NOMO-1 treated with DMSO at 0.1 percent for 48 hours (cell line): ENCODE measurements around the gene DDX18.
"Not testable (repeated sequence)": the region's sequence is repeated elsewhere in the genome, so short reads cannot be mapped to it uniquely, and the experiment has no call there.

Experiments
- DNase-seq: peaks from one replicate; lab custom pipeline; 2025; ENCODE audit not compliant: unreplicated experiment; lab: John Stamatoyannopoulos, UW

The DDX18 gene

DNA sequence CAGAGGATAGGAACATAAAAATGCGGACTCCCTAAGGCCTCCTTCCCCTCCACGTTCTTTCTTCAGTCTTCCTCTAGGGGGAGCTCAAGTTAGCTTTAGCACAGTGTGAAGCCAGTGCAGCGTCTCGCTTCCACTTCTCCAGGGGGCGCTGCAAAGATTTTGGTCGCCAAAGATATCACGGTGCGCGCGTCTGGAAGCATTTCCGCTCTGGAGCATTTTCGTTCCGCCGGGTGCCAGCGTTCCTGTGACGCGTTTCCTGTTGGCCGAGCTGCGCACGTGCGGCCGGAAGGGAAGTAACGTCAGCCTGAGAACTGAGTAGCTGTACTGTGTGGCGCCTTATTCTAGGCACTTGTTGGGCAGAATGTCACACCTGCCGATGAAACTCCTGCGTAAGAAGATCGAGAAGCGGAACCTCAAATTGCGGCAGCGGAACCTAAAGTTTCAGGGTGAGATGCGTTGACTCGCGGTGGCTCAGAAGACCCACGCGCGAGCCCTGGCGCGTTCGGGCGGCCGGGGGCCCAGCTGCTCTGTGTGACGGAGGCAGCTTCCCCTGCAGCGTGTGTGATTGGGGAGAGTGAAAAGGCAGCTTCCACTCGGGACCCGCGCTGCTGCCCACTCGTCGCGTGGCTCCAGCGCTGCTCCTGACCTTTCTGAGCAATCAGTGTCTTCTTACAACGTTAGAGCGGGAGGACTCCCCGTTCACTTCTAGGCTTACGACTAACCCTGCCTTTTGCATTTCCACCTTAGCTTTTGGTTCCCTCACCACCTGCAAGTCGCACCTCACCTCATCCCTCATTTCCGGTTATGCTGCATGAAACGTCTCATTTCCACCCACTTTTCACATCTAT, at the start of gene DDX18:
Gene DDX18 (plus strand): TSS at position 275 of the 848 bp plus-strand sequence. CDS start 87 bp downstream, at position 362.
- peak; percentile 98 for DNase-seq

DNA sequence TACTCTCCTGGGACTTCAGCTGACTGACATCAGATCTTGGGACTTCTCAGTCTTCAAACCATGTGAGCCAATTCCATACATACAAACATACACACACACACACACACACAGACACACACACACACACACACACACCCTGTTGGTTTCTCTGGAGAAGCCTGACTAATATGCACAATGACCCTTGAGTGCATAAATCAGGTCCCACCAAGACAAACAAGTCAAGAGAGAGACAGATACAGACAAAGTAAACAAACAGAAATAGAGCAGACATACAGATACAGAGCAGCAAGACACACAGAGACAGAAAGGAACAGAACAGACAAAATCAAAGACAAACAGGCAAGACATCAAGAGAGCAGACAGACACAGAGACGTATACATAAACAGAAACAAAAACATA, 43.8 kb upstream of the DDX18 start:
- DNase-seq = no peak

DNA sequence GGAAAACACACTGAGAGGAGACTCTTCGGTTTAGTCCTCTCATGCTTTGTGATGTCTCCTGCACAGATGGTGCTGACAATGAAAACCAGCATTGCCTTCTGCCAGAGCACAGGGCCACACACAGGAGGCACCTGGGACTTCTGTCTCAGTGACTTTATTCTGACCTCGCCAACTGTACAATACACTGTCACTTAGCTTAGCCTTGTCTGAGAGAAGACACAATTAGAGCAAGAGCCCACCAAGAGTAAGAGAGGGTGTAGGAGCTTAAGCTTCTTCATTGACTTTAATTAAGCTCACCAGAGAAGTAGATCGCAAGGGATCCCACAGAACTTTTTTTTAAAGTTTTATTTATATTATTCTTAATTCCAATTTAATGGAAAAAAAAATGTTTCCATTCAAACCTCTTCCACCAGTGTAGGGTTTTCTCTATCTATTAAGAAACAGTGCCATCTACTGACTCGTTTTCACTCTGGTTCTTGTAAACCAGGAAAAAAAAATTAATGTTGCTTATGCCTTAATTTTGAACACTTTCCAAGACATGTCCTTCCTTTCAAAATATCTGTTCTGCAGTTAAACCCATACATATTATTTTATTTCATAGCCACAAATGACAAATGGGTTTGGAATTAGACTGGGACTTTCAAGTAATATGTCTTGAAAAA, 42.4 kb upstream of the DDX18 start:
- DNase-seq = no peak

DNA sequence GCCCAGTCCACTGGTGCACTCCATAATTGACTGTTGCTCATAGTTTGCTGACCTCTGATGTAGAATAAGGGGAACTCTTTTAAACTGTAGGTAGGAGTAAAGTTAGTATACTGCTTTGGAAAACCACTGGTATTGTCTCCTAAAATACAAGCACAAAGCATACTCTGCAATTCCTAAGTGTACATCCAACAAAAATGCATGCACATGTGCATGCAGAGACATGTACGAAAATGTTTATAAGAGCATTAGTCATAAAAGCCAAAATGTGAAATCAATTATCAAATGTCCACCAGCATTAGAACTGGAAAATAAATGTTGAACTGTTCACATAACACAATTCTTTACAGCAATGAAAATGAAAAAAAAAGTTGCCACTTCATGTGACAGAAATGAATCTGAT, 39.8 kb upstream of the DDX18 start:
- no peak for DNase-seq

DNA sequence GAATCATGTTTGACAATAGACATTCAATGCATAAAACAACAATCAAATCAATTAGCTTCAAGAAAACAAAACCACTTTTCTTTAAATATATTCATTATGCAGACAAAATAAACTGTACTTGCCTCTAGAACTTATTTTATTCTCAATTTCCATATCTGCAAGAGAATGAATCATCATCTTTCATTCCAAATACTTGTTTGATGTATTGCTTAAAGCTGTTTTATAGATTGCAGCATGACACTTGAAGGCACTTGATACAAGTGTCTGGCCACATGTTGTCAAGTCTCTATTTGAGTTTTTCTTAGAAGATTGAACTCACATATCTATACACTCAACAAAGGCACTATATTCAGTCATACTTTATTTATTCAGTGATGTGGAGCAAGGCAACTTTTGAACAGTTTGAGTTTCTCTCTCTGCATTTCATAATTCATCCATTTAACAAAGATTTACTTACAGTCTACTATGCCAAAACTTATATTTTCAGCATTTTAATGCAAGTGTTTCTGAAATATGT, 38.7 kb upstream of the DDX18 start:
- no peak for DNase-seq

DNA sequence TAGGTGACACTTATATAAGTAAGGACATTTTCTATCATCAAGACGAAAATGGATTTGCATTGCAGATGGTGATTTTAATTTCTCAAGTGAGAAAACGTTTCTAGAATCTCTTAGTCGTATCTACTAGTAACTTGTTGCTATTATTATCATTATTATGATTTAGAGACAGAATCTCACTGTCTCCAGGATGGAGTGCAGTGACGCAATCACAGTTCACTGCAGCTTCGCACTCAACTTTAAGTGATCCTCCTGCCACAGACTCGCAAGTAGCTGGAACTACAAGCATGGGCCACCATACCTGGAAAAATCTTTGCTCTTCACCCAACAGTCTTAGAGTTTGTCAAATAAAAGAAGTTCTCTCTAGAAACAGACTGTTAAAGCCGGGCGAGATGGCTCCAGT, 37.6 kb upstream of the DDX18 start:
- DNase-seq = no peak

DNA sequence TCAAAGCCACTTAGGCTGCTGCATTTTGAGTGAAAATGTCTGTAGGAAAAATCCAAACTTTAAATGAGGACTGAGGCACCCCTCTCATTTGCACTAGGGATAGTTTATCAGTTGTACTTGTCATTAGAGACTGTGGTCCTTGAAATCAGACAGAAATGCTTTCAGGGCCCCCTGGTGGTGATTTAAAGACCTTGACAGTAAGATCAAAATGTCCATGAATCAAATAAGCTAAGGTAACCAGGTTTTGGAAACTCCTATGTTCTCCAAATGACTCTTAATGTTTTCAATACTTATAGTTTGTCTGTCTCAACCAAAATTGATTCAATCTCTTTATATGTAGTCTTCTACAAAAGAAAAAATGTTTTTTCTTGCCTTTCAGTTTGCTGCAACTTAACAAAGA, 28.8 kb upstream of the DDX18 start:
- DNase-seq = peak; percentile 12

DNA sequence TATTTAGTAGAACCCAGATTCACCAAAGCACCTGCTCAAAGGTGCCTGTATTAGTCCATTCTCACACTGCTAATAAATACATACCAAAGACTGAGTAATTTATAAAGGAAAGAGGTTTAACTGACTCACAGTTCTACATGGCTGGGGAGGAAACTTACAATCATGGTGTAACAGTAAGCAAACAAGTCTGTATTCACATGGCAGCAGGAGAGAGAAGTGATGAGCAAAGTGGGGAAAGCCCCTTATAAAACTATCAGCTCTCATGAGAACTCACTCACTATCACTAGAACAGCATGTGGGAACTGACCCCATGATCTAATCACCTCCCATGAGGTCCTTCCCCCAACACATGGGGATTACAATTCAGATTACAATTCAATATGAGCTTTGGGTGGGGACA, 28.0 kb upstream of the DDX18 start:
- no peak for DNase-seq

DNA sequence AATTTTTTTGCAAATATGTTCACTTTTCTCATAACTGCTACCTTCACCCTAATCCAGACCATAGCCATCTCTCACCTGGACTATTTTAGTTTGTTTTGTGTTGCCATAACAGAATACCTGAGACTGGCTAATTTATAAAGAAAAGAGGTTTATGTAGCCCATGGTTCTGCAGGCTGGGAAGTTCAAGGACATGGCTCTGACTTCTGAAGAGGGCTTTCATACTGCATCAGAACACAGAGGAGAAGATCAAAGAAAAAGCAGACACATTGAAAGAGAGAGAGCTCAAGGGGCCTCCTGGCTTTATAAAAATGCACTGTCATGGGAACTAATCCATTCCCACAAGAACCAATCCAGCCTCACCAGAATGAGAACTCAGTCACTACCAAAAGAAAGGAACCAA, 25.0 kb upstream of the DDX18 start:
- no peak for DNase-seq

DNA sequence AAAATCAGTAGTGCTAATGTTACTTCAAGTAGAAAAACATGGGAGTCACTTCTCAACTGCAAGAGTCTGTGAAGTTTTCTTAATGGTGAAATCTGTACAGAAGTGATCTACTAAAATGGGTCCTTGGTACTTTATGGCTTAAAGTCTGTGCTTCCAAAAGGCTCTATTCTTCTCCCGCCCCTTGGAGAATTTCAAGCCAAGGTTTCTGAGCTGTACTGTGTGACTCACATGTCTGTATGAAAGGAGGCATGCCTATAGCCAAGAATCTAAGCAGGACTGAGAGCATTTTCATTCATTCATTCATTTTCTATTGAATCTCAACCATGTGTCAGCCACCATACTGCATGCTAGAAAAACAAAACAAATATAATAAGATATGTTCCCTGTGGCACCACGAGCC, 19.8 kb upstream of the DDX18 start:
- no peak for DNase-seq

DNA sequence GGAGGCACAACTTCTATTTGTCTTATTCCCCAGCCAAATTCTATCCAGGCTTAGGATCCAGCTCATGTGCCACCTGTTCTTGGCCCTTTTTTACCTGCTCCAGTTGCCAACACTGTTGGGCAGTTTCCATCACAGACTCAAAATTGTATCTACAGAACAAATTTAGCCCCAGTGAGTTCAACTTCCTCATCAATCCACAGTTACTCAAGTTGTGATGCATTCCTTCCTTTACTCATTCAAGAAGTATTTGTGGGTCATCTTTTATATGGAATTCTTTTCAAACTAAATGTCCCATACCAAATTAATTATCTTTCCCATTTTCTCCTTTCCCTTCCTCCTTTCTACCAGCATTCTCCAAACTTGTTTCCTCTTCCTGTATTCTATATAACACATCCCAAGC, 12.7 kb upstream of the DDX18 start:
- DNase-seq = no peak

DNA sequence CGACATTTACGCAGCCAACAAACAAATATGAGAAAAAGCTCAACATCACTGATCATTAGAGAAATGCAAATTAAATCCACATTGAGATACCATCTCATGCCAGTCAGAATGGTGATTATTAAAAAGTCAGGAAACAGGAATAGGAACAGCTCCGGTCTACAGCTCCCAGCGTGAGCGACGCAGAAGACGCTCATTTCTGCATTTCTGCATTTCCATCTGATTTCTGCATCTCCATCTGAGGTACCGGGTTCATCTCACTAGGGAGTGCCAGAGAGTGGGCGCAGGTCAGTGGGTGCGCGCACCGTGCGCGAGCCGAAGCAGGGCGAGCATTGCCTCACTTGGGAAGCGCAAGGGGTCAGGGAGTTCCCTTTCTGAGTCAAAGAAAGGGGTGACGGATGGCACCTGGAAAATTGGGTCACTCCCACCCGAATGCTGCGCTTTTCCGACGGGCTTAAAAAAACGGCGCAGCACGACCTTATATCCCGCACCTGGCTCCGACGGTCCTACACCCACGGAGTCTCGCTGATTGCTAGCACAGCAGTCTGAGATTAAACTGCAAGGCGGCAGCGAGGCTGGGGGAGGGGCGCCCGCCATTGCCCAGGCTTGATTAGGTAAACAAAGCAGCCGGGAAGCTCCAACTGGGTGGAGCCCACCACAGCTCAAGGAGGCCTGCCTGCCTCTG, 10.7 kb upstream of the DDX18 start:
- not testable (repeated sequence) for DNase-seq

DNA sequence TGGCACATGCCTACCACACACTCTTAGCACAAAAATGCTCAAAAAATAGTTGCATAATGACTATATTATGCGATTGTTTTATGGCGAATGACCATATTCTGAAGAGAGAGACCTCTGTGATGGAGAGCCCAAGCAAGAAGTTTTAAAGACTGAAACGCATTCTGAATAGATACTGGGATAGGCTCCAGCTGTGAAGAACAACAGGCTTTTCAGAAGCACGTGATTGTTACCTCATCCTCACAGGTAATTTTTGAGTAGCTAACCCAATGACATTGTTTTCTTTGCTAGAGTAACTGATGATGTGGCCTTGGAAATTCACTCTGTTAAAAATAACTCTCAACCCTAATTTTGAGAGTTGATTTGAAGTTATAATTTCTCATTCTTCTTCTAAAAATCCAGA, 2.0 kb upstream of the DDX18 start:
- no peak for DNase-seq

DNA sequence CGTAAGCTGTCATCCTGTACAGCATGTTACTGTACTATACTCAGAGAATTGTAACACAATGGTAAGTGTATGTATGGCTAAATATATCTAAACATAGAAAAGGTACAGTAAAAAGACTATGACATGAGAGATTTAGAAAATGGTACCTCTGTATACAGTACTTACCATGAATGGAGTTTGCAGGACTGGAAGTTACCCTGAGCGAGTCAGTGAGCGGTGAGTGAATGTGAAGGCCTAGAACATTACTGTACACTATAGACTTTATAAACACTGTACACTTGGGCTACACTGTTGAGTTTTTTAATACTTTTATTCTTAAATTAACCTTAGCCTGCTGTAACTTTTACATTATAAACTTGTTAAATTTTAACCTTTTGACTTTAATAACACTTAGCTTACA, 1.5 kb downstream of the DDX18 start:
- DNase-seq = no peak

DNA sequence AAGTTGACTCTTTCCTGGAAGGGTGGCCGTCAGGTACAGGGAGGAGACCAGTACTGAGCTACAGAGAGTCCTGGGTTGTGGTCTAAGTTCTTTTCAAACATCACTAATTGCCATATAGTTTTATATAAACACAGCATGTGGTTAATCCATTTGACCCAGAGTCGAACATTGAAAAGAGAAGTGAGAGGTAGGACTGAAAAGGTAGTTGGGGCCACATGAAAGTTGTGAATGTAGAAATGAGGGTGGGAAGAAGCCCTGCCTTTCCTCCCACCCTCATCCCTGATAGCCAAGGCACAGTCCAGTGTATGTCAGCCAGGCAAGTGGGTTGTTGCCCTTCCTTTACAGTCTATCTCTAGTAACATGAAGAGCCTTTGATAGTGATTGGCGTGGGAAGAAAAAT, 4.4 kb downstream of the DDX18 start:
- DNase-seq = no peak

DNA sequence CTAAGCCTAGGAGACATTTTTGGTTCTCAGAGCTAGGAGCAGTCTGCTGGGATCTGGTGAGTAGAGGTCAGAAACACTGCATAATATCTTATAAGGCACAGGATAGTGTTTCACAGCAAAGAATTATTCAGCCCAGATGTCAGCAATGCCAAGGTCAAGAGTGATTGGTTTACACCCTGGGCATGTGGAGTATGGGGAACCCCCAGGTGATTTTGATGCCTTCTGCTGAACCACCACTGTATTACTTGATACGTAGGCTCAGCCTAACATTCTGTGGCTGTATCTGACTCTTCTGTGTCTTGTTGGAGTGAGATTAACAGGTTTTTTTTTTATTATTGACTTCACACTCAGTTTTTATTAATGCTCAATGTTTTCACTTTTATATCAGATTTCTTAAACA, 6.0 kb downstream of the DDX18 start:
- no peak for DNase-seq

DNA sequence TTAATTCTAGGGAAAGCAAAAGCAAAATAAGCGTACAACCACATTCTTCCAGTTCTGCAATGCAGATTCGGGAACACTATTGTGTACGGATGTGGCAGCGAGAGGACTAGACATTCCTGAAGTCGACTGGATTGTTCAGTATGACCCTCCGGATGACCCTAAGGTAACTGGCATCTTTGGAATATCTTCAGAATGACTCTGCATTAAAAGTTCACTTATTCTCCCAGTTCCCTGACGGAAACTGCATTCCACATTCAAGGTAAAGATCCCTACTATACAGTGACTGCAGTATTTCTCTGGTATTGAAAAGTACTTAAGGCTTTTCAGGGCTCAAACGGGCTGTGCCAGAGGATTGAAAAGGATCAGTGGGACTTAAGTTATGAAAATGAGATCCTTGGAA, 10.9 kb downstream of the DDX18 start:
- DNase-seq = no peak

DNA sequence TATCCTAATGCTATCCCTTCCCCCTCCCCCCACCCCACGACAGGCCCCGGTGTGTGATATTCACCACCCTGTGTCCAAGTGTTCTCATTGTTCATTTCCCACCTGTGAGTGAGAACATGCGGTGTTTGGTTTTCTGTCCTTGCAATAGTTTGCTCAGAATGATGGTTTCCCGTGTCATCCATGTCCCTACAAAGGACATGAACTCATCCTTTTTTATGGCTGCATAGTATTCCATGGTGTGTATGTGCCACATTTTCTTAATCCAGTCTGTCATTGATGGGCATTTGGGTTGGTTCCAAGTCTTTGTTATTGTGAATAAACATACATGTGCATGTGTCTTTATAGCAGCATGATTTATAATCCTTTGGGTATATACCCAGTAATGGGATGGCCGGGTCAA, 13.0 kb downstream of the DDX18 start:
- not testable (repeated sequence) for DNase-seq

DNA sequence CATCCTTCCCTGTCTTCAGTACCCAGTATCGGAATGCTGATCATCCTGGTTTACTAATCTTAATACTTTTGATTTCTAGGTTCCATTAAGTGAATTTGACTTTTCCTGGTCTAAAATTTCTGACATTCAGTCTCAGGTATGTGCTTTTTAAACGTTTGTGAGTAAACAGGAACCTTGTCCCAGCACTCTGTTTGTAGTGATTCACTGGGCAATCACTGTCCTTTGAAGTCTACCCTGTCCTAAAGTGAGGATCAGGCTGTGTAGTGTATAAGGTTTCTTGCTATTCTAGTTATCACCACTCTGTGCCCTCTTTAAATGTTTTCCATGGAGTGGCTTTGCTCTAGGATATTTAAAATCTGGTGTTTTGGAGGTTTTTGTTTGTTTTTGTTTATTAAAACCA, 14.4 kb downstream of the DDX18 start:
- no peak for DNase-seq

DNA sequence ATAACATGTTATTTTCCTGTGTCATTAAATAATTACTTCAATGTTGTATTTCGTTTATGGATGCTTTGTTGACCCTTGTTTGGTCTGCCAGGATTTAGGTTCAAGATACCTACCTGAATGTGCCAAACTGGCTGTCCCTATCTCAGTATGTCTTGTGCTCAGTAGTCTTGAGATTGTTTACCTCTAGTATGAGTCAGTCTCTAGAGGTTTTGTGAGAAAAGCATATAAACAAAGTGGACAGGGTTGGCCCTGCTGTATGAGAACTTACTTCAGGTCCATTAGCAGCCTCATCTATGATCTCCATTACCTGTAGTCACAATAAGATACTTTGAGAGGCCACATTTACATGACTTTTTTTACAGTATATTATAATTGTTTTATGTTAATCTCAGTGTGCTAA, 17.8 kb downstream of the DDX18 start:
- no peak for DNase-seq

DNA sequence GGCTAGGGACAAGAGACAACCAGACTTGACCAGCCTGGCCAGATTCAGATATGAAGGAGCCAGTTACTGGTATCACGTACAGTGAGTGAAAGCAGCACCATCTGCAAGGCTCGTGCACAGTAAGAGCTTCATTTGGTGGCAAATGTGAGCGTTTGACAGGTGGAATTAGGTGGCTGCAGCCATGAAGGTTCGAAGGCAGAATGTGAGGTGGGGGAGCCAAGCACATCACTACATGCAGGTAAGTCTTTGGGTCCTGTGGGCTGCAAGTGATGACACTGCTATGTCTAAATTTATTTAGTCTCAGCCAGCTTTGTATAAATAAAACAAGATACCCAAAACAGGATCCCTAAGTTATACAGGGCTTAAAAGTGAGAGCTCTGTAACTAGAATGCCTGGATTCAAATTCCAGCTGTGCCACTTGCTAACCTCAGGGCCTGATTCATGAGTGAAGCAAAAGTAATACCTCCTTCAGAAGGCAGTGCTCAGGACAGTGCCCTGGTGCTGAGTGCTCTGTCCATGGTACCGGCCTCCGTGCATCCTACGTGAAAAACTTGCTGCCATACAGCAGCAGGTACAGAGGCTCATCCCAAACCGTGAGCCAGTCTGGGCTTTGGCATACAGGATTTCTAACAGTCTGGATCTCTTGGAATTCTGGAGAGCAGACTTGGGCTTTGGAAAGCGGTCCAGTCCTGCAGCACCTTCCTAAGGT, 18.6 kb downstream of the DDX18 start:
- DNase-seq = no peak
